NCI-H1930 (cell line): ENCODE results near the gene ITPR2.
"Not testable (repeated sequence)": the region's sequence is repeated elsewhere in the genome, so short reads cannot be mapped to it uniquely, and the experiment has no call there.

ENCODE experiments used
- DNase-seq, 2 experiments: peaks; one replicate each; lab custom pipeline; 2025; lab: John Stamatoyannopoulos, UW

Gene ITPR2

GRCh38 chr12:26517320-26517719 lies 315.7 kb downstream of the ITPR2 start:
- DNase-seq = not testable (repeated sequence)

GRCh38 chr12:26514364-26514763 lies 318.6 kb downstream of the ITPR2 start:
- DNase-seq = no peak

GRCh38 chr12:26513363-26514043 lies 319.5 kb downstream of the ITPR2 start:
- no peak for DNase-seq

- DNase-seq = no peak
Observed at GRCh38 chr12:26512213-26512612, 320.8 kb downstream of the ITPR2 start.

- DNase-seq = no peak
Observed at GRCh38 chr12:26510354-26510674, 322.7 kb downstream of the ITPR2 start.

GRCh38 chr12:26507613-26508012 lies 325.4 kb downstream of the ITPR2 start:
- DNase-seq = no peak

- DNase-seq = no peak
Observed at GRCh38 chr12:26499979-26500640, 332.9 kb downstream of the ITPR2 start.

- DNase-seq = no peak
Observed at GRCh38 chr12:26496170-26496569, 336.8 kb downstream of the ITPR2 start.

- DNase-seq = no peak
Observed at GRCh38 chr12:26493656-26494055, 339.3 kb downstream of the ITPR2 start.

- no peak for DNase-seq
Observed at GRCh38 chr12:26492406-26492805, 340.6 kb downstream of the ITPR2 start.

- DNase-seq = no peak
Observed at GRCh38 chr12:26489908-26490307, 343.1 kb downstream of the ITPR2 start.

GRCh38 chr12:26488351-26488750 lies 344.6 kb downstream of the ITPR2 start:
- no peak for DNase-seq

GRCh38 chr12:26473291-26473690 lies 359.7 kb downstream of the ITPR2 start:
- no peak for DNase-seq

GRCh38 chr12:26471560-26471959 lies 361.4 kb downstream of the ITPR2 start:
- no peak for DNase-seq

GRCh38 chr12:26469421-26470180 lies 363.4 kb downstream of the ITPR2 start:
- no peak for DNase-seq

GRCh38 chr12:26467351-26467750 lies 365.6 kb downstream of the ITPR2 start:
- DNase-seq = no peak

GRCh38 chr12:26466726-26467125 lies 366.3 kb downstream of the ITPR2 start:
- DNase-seq = no peak

GRCh38 chr12:26465419-26466097 lies 367.4 kb downstream of the ITPR2 start:
- DNase-seq = no peak

GRCh38 chr12:26461776-26462175 lies 371.2 kb downstream of the ITPR2 start:
- no peak for DNase-seq

GRCh38 chr12:26460361-26460760 lies 372.6 kb downstream of the ITPR2 start:
- no peak for DNase-seq

GRCh38 chr12:26455936-26456574 lies 376.9 kb downstream of the ITPR2 start:
- DNase-seq = no peak

GRCh38 chr12:26453246-26453645 lies 379.7 kb downstream of the ITPR2 start:
- no peak for DNase-seq
